SU-DHL-6 (cell line): ENCODE data around the gene CRACR2A.

Experiments used
- CTCF ChIP-seq: fragments of 200-600 bp; sonication (generic); IDR thresholded peaks from one replicate; pipeline ENCODE4 v1.5.1; 2017; ENCODE audit warnings: antibody characterized with exemption, mild to moderate bottlenecking, low read length, moderate library complexity; ENCODE audit not compliant: insufficient read depth, poor library complexity, severe bottlenecking
- EZH2phosphoT487 ChIP-seq: fragments of 200-600 bp; sonication (generic), shearing (Covaris generic); conservative IDR thresholded peaks from 2 replicates; pipeline ENCODE4 v1.6.1; 2018; ENCODE audit warnings: mild to moderate bottlenecking, antibody characterized with exemption, low read length, moderate library complexity, mixed read lengths

- TF ChIP-seq CTCF (no peak), EZH2phosphoT487 (no peak)
Observed at GRCh38 chr12:3611860-3612703, 140.8 kb downstream of the CRACR2A start.
